Astrocyte of the spinal cord (primary cell): ENCODE measurements around the gene MRPL38.
"Not testable (repeated sequence)": the region's sequence is repeated elsewhere in the genome, so short reads cannot be mapped to it uniquely, and the experiment has no call there.

Source experiments
- DNase-seq: peaks from one replicate; pipeline ENCODE4 v3.0.0; 2011; ENCODE audit warnings: low read depth, low spot score
- H3K4me3 ChIP-seq: 2 replicates; pipeline ENCODE4 v1.5.1; 2011; ENCODE audit warnings: low read depth, mild to moderate bottlenecking, low read length, moderate library complexity
- CTCF ChIP-seq: IDR thresholded peaks from 2 replicates; pipeline ENCODE4 v1.5.1; 2012; ENCODE audit warnings: low read depth, mild to moderate bottlenecking, low read length, inconsistent platforms
- in situ Hi-C: cut with HindIII; loops from 2 replicates; pipeline ENCODE4 v1.10.0; 2017; ENCODE audit warnings: low sequenced_read_pairs

MRPL38 gene

GRCh38 chr17:75873587-75874322 lies 30.9 kb downstream of the MRPL38 start:
- in situ Hi-C loops = no loop called here
- no peak overlapping the region for H3K4me3 ChIP-seq
- TF ChIP-seq CTCF = no peak
- DNase-seq = no peak

- no peak overlapping the region for H3K4me3 ChIP-seq
- peak; percentile 80 for DNase-seq
- no peak for TF ChIP-seq CTCF
- in situ Hi-C loops = no loop called here
Measured at GRCh38 chr17:75872434-75873351, 32.0 kb downstream of the MRPL38 start.

GRCh38 chr17:75870228-75870627 lies 34.5 kb downstream of the MRPL38 start:
- H3K4me3 ChIP-seq, DNase-seq, in situ Hi-C loops: not testable (repeated sequence)

GRCh38 chr17:75869282-75870141 lies 35.2 kb downstream of the MRPL38 start:
- no peak overlapping the region for H3K4me3 ChIP-seq
- no peak for TF ChIP-seq CTCF
- DNase-seq = peak; percentile 30
- in situ Hi-C loops = no loop called here

- DNase-seq, in situ Hi-C loops, H3K4me3 ChIP-seq: not testable (repeated sequence)
Measured at GRCh38 chr17:75868730-75869281, 35.9 kb downstream of the MRPL38 start.

- H3K4me3 ChIP-seq, DNase-seq, in situ Hi-C loops: not testable (repeated sequence)
Measured at GRCh38 chr17:75865404-75866188, 39.1 kb downstream of the MRPL38 start.

GRCh38 chr17:75864887-75865286 lies 39.8 kb downstream of the MRPL38 start:
- DNase-seq, H3K4me3 ChIP-seq, in situ Hi-C loops: not testable (repeated sequence)

- peak; percentile 91 for DNase-seq
- TF ChIP-seq CTCF = no peak
- in situ Hi-C loops = no loop called here
- no peak overlapping the region for H3K4me3 ChIP-seq
Measured at GRCh38 chr17:75864448-75864871, 40.2 kb downstream of the MRPL38 start.
